ENCODE data around the gene F2RL2.

DNA sequence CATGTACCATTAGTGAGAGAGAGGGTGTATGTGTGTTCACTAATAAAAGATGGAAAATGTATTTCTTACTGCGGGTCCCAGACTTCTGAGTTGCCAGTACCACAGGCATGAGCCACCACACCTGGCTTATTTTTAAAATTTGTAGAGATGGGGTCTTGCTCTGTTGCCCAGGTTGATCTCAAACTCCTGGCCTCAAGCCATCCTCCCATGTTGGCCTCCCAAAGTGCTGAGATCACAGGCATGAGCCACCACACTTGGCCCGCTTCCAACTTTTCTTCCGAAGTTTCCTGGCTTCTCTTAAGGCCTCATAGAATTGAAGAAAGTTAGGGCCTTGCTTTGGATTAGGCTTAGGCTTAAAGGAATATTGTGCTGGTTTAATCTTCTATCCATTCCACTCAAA is 40.4 kb upstream of the F2RL2 start:
- TF ChIP-seq, protein P1, sequence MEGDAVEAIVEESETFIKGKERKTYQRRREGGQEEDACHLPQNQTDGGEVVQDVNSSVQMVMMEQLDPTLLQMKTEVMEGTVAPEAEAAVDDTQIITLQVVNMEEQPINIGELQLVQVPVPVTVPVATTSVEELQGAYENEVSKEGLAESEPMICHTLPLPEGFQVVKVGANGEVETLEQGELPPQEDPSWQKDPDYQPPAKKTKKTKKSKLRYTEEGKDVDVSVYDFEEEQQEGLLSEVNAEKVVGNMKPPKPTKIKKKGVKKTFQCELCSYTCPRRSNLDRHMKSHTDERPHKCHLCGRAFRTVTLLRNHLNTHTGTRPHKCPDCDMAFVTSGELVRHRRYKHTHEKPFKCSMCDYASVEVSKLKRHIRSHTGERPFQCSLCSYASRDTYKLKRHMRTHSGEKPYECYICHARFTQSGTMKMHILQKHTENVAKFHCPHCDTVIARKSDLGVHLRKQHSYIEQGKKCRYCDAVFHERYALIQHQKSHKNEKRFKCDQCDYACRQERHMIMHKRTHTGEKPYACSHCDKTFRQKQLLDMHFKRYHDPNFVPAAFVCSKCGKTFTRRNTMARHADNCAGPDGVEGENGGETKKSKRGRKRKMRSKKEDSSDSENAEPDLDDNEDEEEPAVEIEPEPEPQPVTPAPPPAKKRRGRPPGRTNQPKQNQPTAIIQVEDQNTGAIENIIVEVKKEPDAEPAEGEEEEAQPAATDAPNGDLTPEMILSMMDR (IDR thresholded peaks at IDR 0.05), result no peak
- TF ChIP-seq EZH2 (IDR thresholded peaks at IDR 0.05; ENCODE audit: borderline replicate concordance, insufficient read depth, low read depth, low read length, poor library complexity, severe bottlenecking), result no peak

All from B cell (primary cell).